Hematopoietic multipotent progenitor cell treated with erythropoietin and hydrocortisone succinate and interleukin-3 and kit ligand, for 15 days (in vitro differentiated cells): Measurements from ENCODE around the gene GALNT15.
A peak's percentile ranks its signal among the peaks of the same experiment; 100 is the strongest.

Experiments used
- DNase-seq: peaks from one replicate; pipeline ENCODE4 v3.0.0-alpha.2; 2015; ENCODE audit warnings: low spot score

Gene GALNT15

GRCh38 chr3:16229681-16230080, 55.2 kb downstream of the GALNT15 start:
- no peak for DNase-seq

GRCh38 chr3:16231983-16232382, 57.5 kb downstream of the GALNT15 start:
- no peak for DNase-seq

- DNase-seq, result no peak
Observed at GRCh38 chr3:16233806-16234205, 59.3 kb downstream of the GALNT15 start.

- no peak for DNase-seq
Observed at GRCh38 chr3:16234281-16234680, 59.8 kb downstream of the GALNT15 start.

- no peak for DNase-seq
Observed at GRCh38 chr3:16236030-16236639, 61.7 kb downstream of the GALNT15 start.

GRCh38 chr3:16236856-16237393, 62.4 kb downstream of the GALNT15 start:
- no peak for DNase-seq

GRCh38 chr3:16239086-16239770, 64.7 kb downstream of the GALNT15 start:
- no peak for DNase-seq

- DNase-seq, result no peak
Observed at GRCh38 chr3:16239780-16240179, 65.3 kb downstream of the GALNT15 start.

- no peak for DNase-seq
Observed at GRCh38 chr3:16240229-16241023, 65.9 kb downstream of the GALNT15 start.

- DNase-seq, result no peak
Observed at GRCh38 chr3:16241225-16241624, 66.7 kb downstream of the GALNT15 start.

GRCh38 chr3:16242177-16242576, 67.7 kb downstream of the GALNT15 start:
- DNase-seq, result no peak

- no peak for DNase-seq
Observed at GRCh38 chr3:16243706-16244490, 69.4 kb downstream of the GALNT15 start.

GRCh38 chr3:16245609-16246008, 71.1 kb downstream of the GALNT15 start:
- DNase-seq, result no peak

GRCh38 chr3:16247282-16248061, 73.0 kb downstream of the GALNT15 start:
- DNase-seq, result peak; percentile 80

GRCh38 chr3:16248556-16248955, 74.1 kb downstream of the GALNT15 start:
- DNase-seq, result no peak

- peak; percentile 18 for DNase-seq
Observed at GRCh38 chr3:16249336-16249735, 74.9 kb downstream of the GALNT15 start.

- no peak for DNase-seq
Observed at GRCh38 chr3:16249886-16250285, 75.4 kb downstream of the GALNT15 start.

GRCh38 chr3:16251316-16252085, 77.0 kb downstream of the GALNT15 start:
- no peak for DNase-seq

- DNase-seq, result no peak
Observed at GRCh38 chr3:16252243-16252978, 77.9 kb downstream of the GALNT15 start.

GRCh38 chr3:16252988-16253387, 78.5 kb downstream of the GALNT15 start:
- DNase-seq, result no peak
